Sigmoid colon (tissue), 7 donors: Measurements from ENCODE around the gene MBNL1. TPM values are rescaled to one million over a fixed set of nuclear protein-coding genes. Genes with fewer than 3 reads are reported as not detected.

ENCODE experiments used
- DNase-seq: peaks from one replicate; pipeline ENCODE4 v3.0.0-alpha.2; 2019
- H3K27ac ChIP-seq, 4 donors: fragments of 200-600 bp; sonication (generic); one replicate each; pipeline ENCODE4 v1.5.1; 2016 to 2019; ENCODE audit warnings: mild to moderate bottlenecking in 1 of 4
- H3K27me3 ChIP-seq, 3 donors: fragments of 200-600 bp; sonication (generic); one replicate each; pipeline ENCODE4 v1.5.1; 2019; ENCODE audit warnings: mild to moderate bottlenecking in 1 of 3
- H3K36me3 ChIP-seq, 4 donors: fragments of 200-600 bp; sonication (generic); one replicate each; pipeline ENCODE4 v1.5.1; 2016 to 2019
- H3K4me1 ChIP-seq, 4 donors: fragments of 200-600 bp; sonication (generic); one replicate each; pipeline ENCODE4 v1.5.1; 2017 to 2019
- H3K4me3 ChIP-seq, 4 donors: fragments of 200-600 bp; sonication (generic); one replicate each; pipeline ENCODE4 v1.5.1; 2017 to 2019; ENCODE audit warnings: mild to moderate bottlenecking in 2 of 4, moderate library complexity in 1 of 4
- H3K9me3 ChIP-seq, 4 donors: fragments of 200-600 bp in 3 of 4; sonication (generic) in 3 of 4; one replicate each; pipeline versions ENCODE4 v1.5.1 to v1.6.1; 2013 to 2019
- EP300 ChIP-seq, 4 donors: sonication (generic); formaldehyde crosslinking; IDR thresholded peaks; one replicate each; pipeline ENCODE4 v1.6.1; 2017; ENCODE audit warnings: antibody characterized with exemption in 4 of 4
- POLR2A ChIP-seq, 2 donors: fragments of 450-650 bp; IDR thresholded peaks; one replicate each; pipeline ENCODE4 v1.6.1; 2016; ENCODE audit warnings: antibody characterized with exemption in 2 of 2, mild to moderate bottlenecking in 2 of 2, moderate library complexity in 2 of 2
- POLR2AphosphoS5 ChIP-seq, 4 donors: sonication (generic); formaldehyde crosslinking; IDR thresholded peaks; one replicate each; pipeline ENCODE4 v1.6.1; 2017; ENCODE audit warnings: antibody characterized with exemption in 4 of 4
- WGBS, 2 donors: extraction: QIAGEN DNeasy Blood & Tissue Kit; methylation state at CpG; one replicate each; pipeline ENCODE4 v1.1.7; 2013; 5-methylcytosine and 5-hydroxymethylcytosine counted together
- intact Hi-C: fragments of 100-400 bp; cut with DNase I; formaldehyde crosslinking; loops from one replicate; pipeline ENCODE4 v1.15.1; 2023
- polyA plus RNA-seq, 3 donors: library from polyadenylated mRNA; stranded (reverse); fragments of 200-250 nt; gene quantifications; one replicate each; pipeline ENCODE4 v1.2.3, GENCODE V29; 2013
- total RNA-seq, 4 donors: library from RNA; depleted of rRNA; stranded (reverse); fragments of >200 nt; gene quantifications; one replicate each; pipeline ENCODE4 v1.1.0, GENCODE V29; 2016
- TF ChIP-seq, protein P1 (sequence below), 4 experiments: fragments of 450-650 bp in 3 of 4; fragments of 200-600 bp in 1 of 4; IDR thresholded peaks; one replicate each; pipeline ENCODE4 v1.5.1; 2016 to 2019; ENCODE audit warnings: antibody characterized with exemption in 4 of 4, mild to moderate bottlenecking in 3 of 4, moderate library complexity in 2 of 4
- donor health status: healthy with polysubstance abuse.
- donor health status: Bipolar disorder and iron deficiency.
- donor health status: healthy.

The MBNL1 gene
- total and polyA plus RNA-seq, 7 donors: 60.5 to 898 (median 602) TPM

- intact Hi-C loops: loop anchor here (10.0 kb wide), 1 partner anchor 264 kb away; no protein-coding TSS in a partner anchor
Measured at GRCh38 chr3:152459118-152459515, 190.4 kb downstream of the MBNL1 start.

DNA sequence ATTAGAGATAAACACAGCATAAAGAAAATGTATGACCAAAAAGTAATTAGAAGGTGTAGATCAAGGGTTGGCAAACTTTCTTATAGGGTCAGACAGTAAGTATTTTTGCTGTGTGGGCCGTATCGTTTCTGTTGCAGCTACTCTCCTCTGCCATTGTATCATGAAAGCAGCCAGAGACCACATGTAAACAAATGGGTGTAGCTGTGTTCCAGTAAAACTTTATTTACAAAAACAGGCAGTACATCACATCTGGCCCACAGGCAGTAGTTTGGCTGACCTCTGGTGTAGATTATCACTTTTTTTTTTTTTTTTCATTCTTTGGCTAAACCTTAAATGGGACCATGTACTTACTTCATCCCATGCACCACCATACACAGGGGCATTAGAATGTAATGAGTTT is 190.8 kb downstream of the MBNL1 start:
- TF ChIP-seq POLR2AphosphoS5 (IDR thresholded peaks at IDR 0.05) (no peak), EP300 (IDR thresholded peaks at IDR 0.05) (no peak), POLR2A (IDR thresholded peaks at IDR 0.05) (no peak)
- TF ChIP-seq, protein P1, sequence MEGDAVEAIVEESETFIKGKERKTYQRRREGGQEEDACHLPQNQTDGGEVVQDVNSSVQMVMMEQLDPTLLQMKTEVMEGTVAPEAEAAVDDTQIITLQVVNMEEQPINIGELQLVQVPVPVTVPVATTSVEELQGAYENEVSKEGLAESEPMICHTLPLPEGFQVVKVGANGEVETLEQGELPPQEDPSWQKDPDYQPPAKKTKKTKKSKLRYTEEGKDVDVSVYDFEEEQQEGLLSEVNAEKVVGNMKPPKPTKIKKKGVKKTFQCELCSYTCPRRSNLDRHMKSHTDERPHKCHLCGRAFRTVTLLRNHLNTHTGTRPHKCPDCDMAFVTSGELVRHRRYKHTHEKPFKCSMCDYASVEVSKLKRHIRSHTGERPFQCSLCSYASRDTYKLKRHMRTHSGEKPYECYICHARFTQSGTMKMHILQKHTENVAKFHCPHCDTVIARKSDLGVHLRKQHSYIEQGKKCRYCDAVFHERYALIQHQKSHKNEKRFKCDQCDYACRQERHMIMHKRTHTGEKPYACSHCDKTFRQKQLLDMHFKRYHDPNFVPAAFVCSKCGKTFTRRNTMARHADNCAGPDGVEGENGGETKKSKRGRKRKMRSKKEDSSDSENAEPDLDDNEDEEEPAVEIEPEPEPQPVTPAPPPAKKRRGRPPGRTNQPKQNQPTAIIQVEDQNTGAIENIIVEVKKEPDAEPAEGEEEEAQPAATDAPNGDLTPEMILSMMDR (IDR thresholded peaks at IDR 0.05): no peak
- no peaks in the 10 kb centered on the region for H3K27me3 ChIP-seq
- WGBS, 2 donors: 66 to 82% methylated on average over 2 of the region's 2 CpGs
- H3K36me3 ChIP-seq: peaks cover under 1 to 84% (median 7%) of the 10 kb centered on the region in 4 donors
- peaks cover 0 to 83% (median 47%) of the 10 kb centered on the region in 4 donors for H3K4me1 ChIP-seq
- DNase-seq: no peak
- intact Hi-C loops: loop anchor here (10.0 kb wide), 1 partner anchor 265 kb away; no protein-coding TSS in a partner anchor
- H3K4me3 ChIP-seq: no peak overlapping the region
- H3K27ac ChIP-seq: peak overlapping the region in 1 of 4 donors; percentile 17
- H3K9me3 ChIP-seq: no peaks in the 10 kb centered on the region

More at GRCh38 chr3:152459118-152459515, 190.4 kb downstream of the MBNL1 start:
- Histone ChIP-seq H3K9me3 (no peaks in the 10 kb centered on the region), H3K27ac (peak overlapping the region in 1 of 4 donors; percentile 17), H3K36me3 (peaks cover 0 to 82% (median 7%) of the 10 kb centered on the region in 4 donors), H3K27me3 (no peaks in the 10 kb centered on the region), H3K4me3 (no peak overlapping the region), H3K4me1 (peaks cover 0 to 87% (median 51%) of the 10 kb centered on the region in 4 donors)
- TF ChIP-seq POLR2AphosphoS5 (IDR thresholded peaks at IDR 0.05) (no peak), POLR2A (IDR thresholded peaks at IDR 0.05) (no peak), EP300 (IDR thresholded peaks at IDR 0.05) (no peak)
- TF ChIP-seq, protein P1 (IDR thresholded peaks at IDR 0.05): no peak
- WGBS, 2 donors: 95 to 96% methylated on average over 2 of the region's 2 CpGs
- DNase-seq: no peak

DNA sequence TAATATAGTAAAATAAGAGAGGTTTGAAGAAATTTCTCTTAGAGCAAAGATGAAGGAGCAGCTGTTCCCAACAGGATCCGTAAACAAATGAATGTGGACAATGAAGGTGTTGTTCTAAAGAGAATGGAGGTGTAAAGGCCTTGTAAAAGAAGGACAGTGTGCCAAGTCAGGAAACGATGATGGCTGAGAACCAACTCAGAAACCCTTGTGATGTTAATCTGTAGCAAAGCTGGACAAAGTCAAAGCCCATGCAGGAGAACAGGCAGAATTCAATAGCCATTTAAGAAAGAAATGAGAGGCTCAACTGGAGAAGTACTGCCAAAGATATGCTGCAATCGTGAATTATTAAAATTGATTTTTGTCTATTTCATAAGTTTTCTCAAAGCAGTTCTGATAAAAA is 192.2 kb downstream of the MBNL1 start:
- H3K9me3 ChIP-seq: no peaks in the 10 kb centered on the region
- TF ChIP-seq, protein P1 (IDR thresholded peaks at IDR 0.05): no peak
- TF ChIP-seq POLR2A (IDR thresholded peaks at IDR 0.05): no peak
- no peak for TF ChIP-seq POLR2AphosphoS5 (IDR thresholded peaks at IDR 0.05)
- TF ChIP-seq EP300 (IDR thresholded peaks at IDR 0.05): no peak
- H3K27me3 ChIP-seq: no peaks in the 10 kb centered on the region
- H3K4me3 ChIP-seq: no peak overlapping the region
- peaks cover 5 to 90% (median 11%) of the 10 kb centered on the region in 4 donors for H3K36me3 ChIP-seq
- no peak for DNase-seq
- 25 to 59% methylated on average over 3 of the region's 3 CpGs for WGBS, 2 donors
- peak overlapping the region in 2 of 4 donors; percentile 6 to 16 for H3K27ac ChIP-seq
- intact Hi-C loops: loop anchor here (10.0 kb wide), 1 partner anchor 1196 kb away; no protein-coding TSS in a partner anchor
- peaks cover 0 to 69% (median 39%) of the 10 kb centered on the region in 4 donors for H3K4me1 ChIP-seq

- Histone ChIP-seq H3K4me3 (no peak overlapping the region), H3K27me3 (no peaks in the 10 kb centered on the region), H3K9me3 (no peaks in the 10 kb centered on the region), H3K36me3 (peaks cover 1 to 90% (median 9%) of the 10 kb centered on the region in 4 donors), H3K4me1 (peaks cover 0 to 64% (median 34%) of the 10 kb centered on the region in 4 donors), H3K27ac (peak overlapping the region in 2 of 4 donors; percentile 6 to 16)
- DNase-seq: no peak
- intact Hi-C loops: loop anchor here (10.0 kb wide), 1 partner anchor 1197 kb away; no protein-coding TSS in a partner anchor
- WGBS, 2 donors: 88 to 94% methylated on average over 1 of the region's 1 CpG
- TF ChIP-seq, protein P1 (IDR thresholded peaks at IDR 0.05): no peak
- TF ChIP-seq EP300 (IDR thresholded peaks at IDR 0.05) (no peak), POLR2A (IDR thresholded peaks at IDR 0.05) (no peak)
Measured at GRCh38 chr3:152461460-152461859, 192.7 kb downstream of the MBNL1 start.
